Coronary artery (tissue), 2 donors: Measurements from ENCODE around the gene ESPNL.

Experiments used
- DNase-seq: peaks from one replicate; pipeline ENCODE4 v3.0.0-alpha.2; 2017; ENCODE audit warnings: low spot score
- H3K27ac ChIP-seq, 2 donors: fragments of 200-600 bp; sonication (generic); one replicate each; pipeline ENCODE4 v1.5.1; 2016 to 2019
- H3K4me3 ChIP-seq: fragments of 200-600 bp; sonication (generic); 2 replicates; pipeline ENCODE4 v1.5.1; 2016; ENCODE audit warnings: mild to moderate bottlenecking, moderate library complexity
- CTCF ChIP-seq: fragments of 200-600 bp; sonication (generic); IDR thresholded peaks from one replicate; pipeline ENCODE4 v1.5.1; 2019; ENCODE audit warnings: antibody characterized with exemption

ESPNL gene

GRCh38 chr2:238087211-238087610 is 12.9 kb upstream of the ESPNL start:
- no peak for TF ChIP-seq CTCF
- Histone ChIP-seq H3K4me3 (no peak overlapping the region), H3K27ac (no peak overlapping the region)
- no peak for DNase-seq

- Histone ChIP-seq H3K27ac (no peak overlapping the region), H3K4me3 (no peak overlapping the region)
- TF ChIP-seq CTCF, result no peak
- no peak for DNase-seq
Measured at GRCh38 chr2:238090887-238091286, 9.3 kb upstream of the ESPNL start.

GRCh38 chr2:238091436-238092060 is 8.6 kb upstream of the ESPNL start:
- no peak overlapping the region for H3K27ac ChIP-seq
- no peak overlapping the region for H3K4me3 ChIP-seq
- DNase-seq, result no peak
- TF ChIP-seq CTCF, result no peak

GRCh38 chr2:238092486-238093035 is 7.6 kb upstream of the ESPNL start:
- H3K4me3 ChIP-seq, result no peak overlapping the region
- no peak overlapping the region for H3K27ac ChIP-seq
- no peak for TF ChIP-seq CTCF
- no peak for DNase-seq

- Histone ChIP-seq H3K27ac (no peak overlapping the region), H3K4me3 (no peak overlapping the region)
- no peak for TF ChIP-seq CTCF
- DNase-seq, result no peak
Measured at GRCh38 chr2:238093181-238094140, 6.7 kb upstream of the ESPNL start.

- Histone ChIP-seq H3K27ac (no peak overlapping the region), H3K4me3 (no peak overlapping the region)
- TF ChIP-seq CTCF, result no peak
- no peak for DNase-seq
Measured at GRCh38 chr2:238094438-238095022, 5.6 kb upstream of the ESPNL start.
